HG02610 (cell line): ENCODE data around the gene KRTAP10-1.
"Not testable (repeated sequence)": the region's sequence is repeated elsewhere in the genome, so short reads cannot be mapped to it uniquely, and the experiment has no call there.

Experiments used
- ATAC-seq: cut with Tn5 transposase; IDR thresholded peaks from one replicate; pipeline ENCODE4 v1.9.1; 2021; ENCODE audit warnings: mild to moderate bottlenecking, moderate library complexity; ENCODE audit not compliant: unreplicated experiment

KRTAP10-1 gene

DNA sequence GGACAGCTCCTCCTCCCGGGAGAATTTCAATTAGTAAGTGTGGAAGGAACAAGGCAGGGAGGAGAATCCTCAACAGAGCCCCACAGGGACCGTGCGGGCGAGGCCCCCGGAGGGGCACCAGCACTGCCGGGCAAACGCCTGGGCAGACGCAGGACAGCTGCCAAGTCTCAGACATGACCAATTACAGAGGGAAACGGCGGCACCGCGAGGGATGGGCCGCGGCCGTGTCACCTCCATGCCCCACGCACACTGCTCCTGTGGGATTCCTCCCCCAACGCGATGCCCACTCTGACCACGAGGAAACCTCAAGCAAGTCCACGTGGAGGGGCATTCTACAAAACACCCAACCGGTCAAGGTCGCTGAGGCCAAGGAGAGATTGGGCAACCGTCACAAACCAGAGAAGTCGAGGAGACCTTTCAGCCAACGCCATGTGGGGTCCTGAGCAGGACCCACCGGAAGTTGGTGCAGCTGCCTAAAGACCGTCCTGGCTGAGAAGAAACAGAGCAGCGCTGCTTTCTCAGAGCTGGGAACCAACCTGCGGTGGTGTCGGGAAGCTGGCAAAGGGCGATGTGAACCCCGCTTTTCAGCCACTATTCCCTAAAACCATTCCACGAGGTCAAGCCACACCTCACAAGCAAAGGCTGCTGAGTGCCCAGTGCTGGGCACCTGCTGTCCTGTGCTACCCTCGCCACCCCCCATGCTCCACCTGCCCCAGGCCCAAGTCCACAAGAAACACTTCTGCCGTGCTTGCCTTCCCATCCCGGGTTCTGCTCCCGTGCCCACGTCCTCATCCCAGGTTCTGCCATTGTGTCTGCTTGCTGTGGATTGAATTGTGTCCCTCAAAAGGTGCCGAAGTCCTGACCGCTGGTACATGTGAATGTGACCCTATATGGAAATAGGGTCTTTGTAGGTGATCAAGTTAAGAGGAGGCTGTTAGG is 32.1 kb upstream of the KRTAP10-1 start:
- no peak for ATAC-seq

DNA sequence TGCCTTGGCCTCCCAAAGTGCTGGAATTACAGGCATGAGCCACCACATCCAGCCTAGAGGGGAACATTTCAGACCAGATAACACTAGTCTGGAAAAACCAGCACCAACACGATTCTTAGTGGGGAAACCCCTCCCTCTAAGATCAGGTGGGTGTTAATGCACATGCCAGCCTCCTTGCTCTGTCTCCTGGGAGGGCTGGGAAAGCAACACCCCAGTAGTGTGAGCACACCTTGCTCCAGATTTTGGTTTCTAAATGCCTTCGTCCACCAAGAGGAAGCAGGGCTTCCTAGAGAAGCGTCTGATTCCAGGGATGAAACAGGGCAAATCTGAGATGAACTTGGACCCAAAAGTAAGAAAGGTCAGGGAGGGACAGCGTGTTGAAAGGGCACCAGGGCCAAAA is 31.3 kb upstream of the KRTAP10-1 start:
- no peak for ATAC-seq

DNA sequence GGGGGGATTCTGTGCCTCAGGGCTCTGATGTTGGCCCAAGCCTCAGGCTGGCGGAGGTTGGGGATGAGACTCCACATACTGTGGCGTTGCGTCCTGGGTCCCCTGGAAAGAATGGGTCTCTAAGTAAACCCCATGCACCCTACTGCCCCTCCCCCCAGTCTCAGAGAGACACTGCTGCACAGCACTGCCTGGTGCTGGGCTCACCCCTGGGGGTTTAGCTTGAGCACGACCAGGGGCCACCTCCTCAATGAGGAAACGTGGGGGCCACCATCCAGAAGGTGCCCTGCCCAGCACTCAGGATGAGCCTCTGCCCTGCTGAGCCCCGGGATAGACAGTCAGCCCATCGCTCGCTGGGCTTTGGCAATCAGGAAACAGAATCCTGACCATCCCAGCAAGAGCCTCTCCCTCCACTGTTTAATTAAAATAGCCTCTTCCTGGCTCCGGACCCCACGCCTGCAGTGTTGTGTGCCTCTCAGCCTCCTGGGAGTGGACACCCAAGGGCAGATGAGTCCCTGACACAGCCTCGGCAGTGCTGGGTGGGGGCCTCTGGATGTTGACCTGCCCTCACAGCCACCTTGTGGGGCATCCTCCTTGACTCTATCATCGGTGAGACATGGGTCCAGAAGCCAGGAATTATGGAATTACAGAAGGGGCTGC is 30.0 kb upstream of the KRTAP10-1 start:
- no peak for ATAC-seq

DNA sequence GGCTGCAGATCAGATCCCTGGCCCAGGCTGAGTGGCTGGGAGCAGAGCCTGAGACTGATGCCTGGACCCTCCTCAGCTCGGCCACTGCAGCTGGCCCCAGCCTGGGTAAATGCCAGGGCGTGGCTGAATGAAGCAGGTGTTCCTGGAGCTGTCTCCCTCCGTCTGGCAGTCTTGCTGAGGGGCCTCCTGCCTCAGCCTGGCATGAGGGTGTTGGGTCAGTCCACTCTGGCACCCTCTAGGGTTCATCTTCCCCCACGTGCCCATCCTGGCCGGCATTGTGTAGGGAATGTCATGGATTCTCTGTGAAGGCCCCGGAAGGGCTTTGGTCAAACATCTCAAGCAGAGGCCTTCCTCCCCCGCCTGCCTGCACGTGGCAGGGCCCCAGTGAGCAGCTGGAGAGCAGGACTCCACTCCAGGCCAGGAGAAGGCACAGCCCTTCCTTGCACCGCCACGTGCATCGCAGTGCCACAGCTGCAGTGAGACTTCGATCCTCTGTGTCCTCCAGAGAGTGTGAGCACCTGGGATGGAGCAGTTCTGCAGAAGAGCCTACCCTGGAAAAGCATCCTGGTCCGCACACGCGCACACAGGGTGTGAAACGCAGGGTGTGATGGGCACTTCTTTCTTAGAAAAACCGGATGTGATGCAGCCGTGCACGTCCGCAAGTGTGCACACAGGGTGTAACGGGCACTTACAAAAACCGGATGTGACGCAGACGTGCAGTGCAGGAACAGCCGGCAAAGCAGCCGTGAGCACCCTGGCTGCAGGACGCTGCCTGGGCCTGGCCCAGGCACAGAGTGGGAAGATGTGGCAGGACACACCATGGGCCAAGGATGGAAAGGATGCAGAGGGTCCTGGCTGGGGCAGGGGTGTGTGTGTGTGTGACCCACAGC is 28.9 kb upstream of the KRTAP10-1 start:
- no peak for ATAC-seq

DNA sequence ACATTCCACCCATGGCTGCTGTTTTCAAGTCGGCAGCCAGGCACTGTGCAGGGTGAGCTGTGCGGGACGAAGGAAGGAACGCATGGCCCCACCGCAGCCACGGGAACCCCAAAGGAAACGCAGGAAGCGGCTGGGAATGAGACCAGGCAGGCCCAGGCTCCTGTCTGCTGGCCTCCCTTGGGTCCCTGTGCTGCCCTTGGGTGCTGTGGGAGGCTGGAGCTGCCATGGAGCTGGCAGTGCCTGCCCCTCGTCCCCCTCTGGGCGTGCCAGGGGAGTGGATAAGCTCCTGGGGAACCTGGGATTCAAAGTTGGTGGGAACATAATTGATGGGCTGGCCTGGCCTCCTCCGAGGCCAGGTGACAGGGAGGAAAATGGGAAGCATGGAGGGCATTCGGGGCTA is 28.3 kb upstream of the KRTAP10-1 start:
- no peak for ATAC-seq

DNA sequence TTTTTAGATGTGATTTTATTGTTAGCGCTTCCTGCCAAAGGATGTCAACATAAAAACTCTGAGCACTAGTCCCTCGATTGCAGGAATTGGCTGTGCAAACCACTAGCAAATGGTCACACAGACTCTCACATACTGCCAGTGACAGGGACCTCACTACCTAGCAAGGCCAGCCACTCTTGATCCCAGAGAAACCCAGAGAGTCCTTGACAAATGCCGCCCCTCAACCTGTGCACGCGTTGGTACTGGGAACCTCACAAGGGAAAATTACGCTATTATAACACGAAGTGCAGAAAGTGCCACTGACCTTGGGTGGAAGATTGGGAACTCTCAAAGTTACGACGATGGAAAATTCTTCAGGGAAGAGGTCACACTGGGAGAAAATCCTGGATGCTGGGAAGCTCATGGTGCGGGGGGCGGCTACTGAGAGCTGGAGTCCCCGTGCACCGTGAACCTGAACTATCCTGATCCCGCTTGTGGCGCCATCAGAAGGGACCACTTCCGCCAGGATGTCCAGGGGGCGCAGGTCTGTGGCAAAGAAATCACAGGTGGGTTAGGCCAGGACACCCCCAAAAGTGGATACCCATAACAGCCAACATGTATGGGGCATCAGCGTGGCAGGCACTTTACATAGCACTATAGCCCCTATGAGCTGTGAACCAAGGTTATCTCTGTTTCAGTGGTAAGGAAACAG is 27.6 kb upstream of the KRTAP10-1 start:
- ATAC-seq, result no peak

DNA sequence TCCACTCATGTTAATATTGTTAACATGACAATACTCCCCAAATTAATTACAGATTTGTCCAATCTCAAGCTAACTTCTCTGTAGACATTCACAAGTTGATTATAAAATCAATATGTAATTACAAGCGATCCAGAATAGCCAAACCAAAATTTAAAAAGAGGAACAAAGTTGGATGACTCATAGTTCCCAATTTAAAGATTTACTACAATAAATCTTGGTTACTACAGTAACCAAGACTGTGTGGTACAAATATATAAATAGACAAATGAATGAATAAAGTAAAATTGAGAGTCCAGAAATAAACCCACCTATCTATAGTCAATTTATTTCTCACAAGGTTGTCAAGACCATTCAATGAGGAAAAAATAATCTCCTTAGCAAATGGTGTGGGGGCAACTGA is 26.4 kb upstream of the KRTAP10-1 start:
- no peak for ATAC-seq

DNA sequence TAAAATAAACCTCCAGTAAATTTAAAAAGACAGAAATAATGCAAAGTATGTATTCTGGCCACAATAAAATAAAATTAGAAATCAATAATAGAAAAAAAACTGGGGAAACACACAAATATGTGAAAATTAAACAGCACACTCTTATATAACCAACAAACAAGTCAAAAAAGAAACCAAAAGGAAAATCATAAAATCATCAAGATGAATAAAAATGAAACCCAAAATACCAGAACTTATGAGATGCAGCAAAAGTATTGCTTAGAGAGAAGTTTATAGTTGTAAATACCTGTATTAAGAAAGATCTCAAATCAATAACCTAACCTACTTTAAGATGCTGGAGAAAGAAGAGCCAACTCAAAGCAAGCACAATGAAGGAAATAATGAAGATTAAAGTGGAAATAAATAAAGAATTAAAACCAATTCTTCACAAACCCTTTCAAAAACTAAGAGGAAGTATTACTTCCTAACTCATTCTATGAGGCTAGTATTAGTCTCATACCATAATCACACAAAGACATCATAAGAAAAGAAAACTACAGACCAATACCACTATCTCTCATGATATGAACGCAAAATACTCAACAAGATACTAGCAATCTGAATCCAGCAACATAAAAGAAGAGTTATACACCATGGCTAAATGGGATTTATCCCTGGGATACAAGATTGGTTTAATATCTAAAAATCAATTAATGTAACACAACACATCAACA is 25.0 kb upstream of the KRTAP10-1 start:
- no peak for ATAC-seq

DNA sequence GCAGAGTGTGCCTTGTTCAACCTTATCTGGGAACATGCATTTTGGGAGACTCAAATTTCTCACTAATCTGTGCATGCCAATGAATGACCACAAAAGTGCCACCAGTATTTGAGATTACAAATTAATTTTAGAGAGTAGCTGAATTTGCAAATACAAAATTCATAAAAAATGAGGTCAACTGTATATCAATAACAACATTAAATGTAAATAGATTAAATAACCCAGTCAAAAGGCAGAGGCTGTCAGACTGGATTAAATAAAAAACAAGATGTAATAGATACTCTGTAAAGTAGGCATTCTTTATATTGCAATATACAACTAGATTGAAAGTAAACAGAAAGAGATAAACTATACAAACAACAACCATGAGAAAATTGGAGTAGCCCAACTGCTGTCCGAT is 24.1 kb upstream of the KRTAP10-1 start:
- no peak for ATAC-seq

DNA sequence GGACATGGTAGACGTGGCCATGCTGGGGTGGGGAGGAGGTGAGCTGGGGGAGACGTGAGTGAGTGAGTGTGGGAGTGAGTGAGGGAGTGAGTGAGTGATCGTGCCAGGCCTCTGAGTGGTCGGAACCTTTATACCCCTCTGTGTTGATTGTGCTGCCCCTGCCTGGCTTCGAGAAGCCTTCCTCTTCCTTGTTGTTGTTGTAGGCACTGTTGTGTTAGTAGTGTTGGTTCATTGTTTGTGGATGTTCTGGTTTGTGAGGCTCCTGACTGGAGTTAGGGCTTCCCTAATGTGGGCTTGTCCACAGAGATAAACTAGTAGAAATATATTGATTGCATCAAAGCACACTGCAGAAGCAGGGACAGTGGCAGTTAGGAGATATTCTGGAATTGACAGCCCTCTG is 18.7 kb upstream of the KRTAP10-1 start, which contains the start of gene KRTAP10-3:
TSS of gene KRTAP10-3 (minus strand) at position 101 of the 400 bp plus-strand sequence. CDS start at position 21, 80 bp downstream.
- ATAC-seq, result no peak

DNA sequence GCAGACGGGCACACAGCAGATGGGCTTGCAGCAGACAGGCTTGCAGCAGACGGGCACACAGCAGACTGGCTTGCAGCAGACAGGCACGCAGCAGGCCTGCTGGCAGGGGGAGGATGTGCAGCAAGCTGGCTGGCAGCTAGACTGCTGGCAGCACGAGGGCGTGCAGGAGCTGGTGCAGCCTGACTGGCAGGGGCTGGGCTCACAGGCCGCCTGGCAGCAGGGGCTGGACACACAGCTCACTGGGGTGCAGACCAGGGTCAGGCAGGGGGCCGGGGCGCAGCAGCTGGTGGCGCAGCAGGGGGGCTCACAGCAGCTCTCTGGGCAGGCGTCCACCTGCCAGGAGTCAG is 18.3 kb upstream of the KRTAP10-1 start:
- not testable (repeated sequence) for ATAC-seq

DNA sequence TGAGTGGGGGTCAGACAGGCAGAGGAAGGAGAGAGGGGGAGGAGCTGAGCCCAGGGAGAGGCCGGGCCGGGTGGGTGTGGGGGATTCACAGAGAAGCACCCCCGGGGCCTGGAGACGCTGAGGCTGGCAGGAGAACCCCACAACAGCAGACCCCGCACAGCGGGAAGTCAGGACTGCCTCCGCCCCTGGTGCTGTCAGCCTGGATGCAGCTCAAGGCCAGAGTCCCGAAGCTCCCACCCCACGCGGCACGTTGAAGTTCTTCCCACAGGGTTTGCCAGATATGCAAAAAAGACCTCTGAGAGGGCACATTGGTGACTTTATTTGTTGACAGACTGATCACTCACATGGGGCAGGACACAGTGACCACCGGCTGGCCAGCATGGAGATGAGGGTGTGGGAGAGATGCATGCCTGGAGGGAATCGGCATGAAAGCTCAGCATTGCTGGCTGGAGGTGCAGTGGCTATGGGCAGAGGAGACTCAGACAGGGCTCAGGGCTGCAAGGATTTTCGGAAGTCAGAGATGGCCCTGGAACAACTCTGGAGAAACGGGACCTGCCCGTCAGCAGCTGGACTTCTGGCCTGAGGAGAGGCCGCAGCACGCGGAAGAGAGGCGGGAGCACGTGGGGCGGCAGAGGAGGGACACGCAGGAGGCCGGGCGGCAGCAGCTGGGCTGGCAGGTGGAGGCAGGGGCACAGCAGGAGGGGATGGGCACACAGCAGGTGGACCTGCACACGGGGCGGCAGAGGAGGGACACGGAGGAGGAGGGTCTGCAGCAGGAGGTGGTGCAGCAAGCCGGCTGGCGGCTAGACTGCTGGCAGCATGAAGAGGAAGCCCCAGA is 17.7 kb upstream of the KRTAP10-1 start:
- no peak for ATAC-seq

DNA sequence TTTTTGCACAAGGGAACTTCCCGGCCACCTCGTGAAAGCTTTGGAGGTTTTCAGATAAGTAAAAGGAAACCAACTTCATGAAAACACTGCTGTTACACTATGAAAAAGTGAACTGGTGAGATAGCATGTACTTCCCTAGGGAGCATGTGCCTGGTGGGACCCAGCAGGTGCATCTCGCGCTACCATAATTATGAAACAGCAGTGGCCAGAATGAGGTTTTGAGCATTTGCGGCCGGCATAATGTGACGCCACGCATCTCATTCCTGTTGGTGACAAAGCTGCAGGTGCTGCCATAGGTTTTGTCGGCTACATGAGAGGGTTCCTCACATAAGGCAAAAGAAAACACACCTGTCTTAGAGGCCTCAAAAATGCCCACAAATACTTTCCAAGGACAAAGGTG is 16.9 kb upstream of the KRTAP10-1 start:
- ATAC-seq, result no peak

DNA sequence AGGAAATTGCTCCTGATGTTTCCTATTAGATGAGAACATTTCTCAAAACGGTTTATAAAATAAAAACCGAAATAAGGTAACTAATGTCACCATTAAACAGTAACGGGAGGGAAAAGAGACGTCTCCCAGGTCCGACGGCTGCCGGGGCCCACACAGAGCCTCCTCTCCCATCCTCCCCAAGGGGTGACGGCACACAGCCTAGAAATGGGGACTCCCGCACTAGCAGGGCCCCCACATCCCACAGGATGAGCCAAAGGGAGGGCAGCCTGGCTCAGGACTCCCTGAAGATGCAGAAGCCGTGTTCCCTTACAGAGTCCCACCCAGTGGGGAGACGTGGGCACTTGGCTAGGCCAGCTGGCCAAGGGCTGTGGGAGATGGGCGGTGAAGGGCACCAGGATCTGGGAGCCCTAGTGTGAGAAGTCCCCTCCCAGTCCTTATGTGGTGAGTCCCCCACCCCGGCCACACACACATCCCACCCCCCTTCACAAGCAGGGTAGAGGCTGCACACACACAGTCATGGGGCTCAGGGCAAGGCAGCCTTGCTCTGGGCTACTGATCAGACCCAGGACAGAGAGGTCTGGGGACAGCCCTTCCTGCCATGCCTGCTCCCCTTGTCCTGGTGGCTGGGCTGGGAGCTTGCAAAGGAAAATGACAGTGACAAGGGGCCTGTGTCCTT is 15.3 kb upstream of the KRTAP10-1 start:
- no peak for ATAC-seq

DNA sequence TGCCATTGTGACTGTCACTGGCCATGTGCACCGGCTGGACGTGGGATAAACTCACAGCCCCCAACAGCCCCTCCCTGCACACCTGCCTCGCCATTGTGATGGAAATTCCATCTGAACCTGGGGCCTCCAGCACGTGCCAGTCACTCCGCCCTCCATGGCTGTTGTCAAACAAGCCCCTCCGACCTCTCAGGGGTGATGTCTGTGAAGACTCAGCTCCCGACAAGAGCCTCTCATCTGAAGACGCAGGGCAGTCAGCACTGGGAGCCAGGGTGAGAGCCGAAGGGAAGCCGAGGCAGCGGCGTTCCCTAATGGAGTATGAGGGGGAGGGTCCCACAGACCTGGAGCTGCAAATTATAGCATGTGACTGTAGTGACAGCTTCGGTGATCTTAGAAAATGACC is 12.7 kb upstream of the KRTAP10-1 start:
- no peak for ATAC-seq

DNA sequence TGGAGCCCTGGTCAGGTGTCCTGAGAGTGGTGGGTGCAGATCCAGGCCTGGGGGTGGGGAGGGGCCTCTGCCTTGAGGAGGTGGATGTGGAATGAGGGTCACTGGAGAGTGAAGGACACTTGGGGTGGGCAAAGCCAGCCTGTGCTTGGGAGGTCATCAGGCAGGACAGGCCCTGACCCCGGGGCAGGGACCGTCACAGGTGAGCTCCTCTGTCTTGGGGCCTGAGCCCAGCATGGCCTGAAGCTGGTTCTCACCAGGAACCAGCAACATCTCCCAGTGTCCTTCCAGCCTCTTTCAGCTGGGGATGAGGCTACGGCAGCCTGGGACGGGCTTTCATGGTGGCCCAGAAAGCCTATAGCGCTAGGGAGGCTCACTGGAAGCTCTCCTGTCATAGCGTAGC is 12.1 kb upstream of the KRTAP10-1 start:
- no peak for ATAC-seq

DNA sequence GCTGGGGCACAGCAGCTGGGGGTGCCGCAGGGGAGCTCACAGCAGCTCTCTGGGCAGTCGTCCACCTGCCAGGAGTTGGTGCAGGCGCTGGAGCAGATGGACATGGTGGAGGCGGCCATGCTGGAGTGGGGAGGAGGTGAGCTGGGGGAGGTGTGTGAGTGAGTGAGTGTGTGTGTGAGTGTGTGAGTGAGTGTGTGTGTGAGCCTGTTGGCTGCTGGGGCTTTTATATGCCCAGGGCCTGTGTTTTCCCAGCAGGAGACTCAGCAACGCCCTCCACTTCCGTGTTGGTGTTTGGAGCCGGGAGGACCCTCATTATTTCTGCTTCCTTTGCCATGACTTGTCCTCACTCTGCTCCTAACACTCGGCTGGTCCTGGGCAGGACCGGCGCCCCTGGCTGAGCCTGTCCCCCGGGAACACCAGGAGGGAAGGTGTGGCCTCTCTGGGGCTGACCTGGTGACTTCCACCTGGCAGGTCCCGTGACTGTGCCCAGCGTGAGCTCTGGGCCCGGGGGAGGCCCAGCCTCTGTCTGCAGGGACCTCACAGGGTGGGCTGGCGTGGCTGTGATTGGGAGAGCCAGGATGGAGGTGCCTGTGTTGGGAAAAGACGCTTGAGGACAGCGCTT is 11.5 kb upstream of the KRTAP10-1 start, which contains the start of gene KRTAP10-2:
TSS of gene KRTAP10-2 (minus strand) at position 166 of the 622 bp plus-strand sequence. CDS start at position 119, 47 bp downstream.
- ATAC-seq, result no peak

DNA sequence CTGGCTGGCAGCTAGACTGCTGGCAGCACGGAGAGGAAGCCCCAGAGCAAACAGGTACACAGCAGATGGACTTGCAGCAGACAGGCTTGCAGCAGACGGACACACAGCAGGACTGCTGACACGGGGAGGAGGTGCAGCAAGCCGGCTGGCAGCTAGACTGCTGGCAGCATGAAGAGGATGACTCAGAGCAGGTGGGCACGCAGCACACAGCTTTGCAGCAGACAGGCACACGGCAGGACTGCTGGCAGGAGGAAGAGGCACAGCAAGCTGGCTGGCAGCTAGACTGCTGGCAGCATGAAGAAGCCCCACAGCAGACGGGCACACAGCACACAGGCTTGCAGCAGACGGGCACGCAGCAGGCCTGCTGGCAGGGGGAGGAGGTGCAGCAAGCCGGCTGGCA is 10.8 kb upstream of the KRTAP10-1 start:
- ATAC-seq, result no peak
